GM10266 (cell line): ENCODE measurements around the gene KBTBD12.

Experiments
- DNase-seq: peaks from one replicate; pipeline ENCODE4 v3.0.0; 2012; ENCODE audit errors: extremely low spot score
- CTCF ChIP-seq: IDR thresholded peaks from 2 replicates; pipeline ENCODE4 v1.5.1; 2012; ENCODE audit warnings: mild to moderate bottlenecking, low read depth; ENCODE audit not compliant: control insufficient read depth, insufficient read depth; ENCODE audit errors: missing control alignments

The KBTBD12 gene

GRCh38 chr3:127961963-127962362 lies 46.9 kb downstream of the KBTBD12 start:
- DNase-seq: no peak
- TF ChIP-seq CTCF: no peak

GRCh38 chr3:127962937-127963336 lies 47.9 kb downstream of the KBTBD12 start:
- DNase-seq: no peak
- TF ChIP-seq CTCF: no peak

- DNase-seq: no peak
These were observed 49.0 kb downstream of the KBTBD12 start for GRCh38 chr3:127964053-127964452.

GRCh38 chr3:127964816-127965215 lies 49.8 kb downstream of the KBTBD12 start:
- no peak for TF ChIP-seq CTCF
- no peak for DNase-seq

More at GRCh38 chr3:127964053-127964452, 49.0 kb downstream of the KBTBD12 start:
- no peak for TF ChIP-seq CTCF

- DNase-seq: no peak
- TF ChIP-seq CTCF: no peak
These were observed 52.3 kb downstream of the KBTBD12 start for GRCh38 chr3:127967316-127967715.

- DNase-seq: peak; percentile 58
- TF ChIP-seq CTCF: peak; percentile 78
These were observed 56.0 kb downstream of the KBTBD12 start for GRCh38 chr3:127970966-127971592.

GRCh38 chr3:127974226-127974625 lies 59.2 kb downstream of the KBTBD12 start:
- DNase-seq: no peak
- no peak for TF ChIP-seq CTCF
